Measurements from ENCODE around the gene NAMPT.

DNA sequence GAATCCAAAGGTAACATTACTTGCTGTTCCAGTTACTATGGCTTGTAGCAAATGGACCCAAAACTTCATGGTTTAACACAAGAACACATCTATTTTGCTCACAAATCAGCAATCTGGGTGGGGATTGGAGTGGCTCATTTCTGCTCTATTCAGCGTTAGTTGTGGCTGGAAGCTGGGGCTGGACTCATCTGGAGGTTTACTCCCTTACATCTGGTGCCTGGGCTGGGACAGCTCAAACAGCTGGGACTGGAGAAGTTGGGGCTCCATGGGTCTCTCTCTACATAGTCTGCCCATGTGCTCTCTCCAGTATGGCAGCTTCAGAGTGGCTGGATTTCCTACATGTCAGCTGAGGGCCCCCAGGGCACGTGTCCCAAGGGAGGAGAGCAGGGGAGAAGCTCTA lies 33.7 kb upstream of the NAMPT start:
- TF ChIP-seq, protein P1, sequence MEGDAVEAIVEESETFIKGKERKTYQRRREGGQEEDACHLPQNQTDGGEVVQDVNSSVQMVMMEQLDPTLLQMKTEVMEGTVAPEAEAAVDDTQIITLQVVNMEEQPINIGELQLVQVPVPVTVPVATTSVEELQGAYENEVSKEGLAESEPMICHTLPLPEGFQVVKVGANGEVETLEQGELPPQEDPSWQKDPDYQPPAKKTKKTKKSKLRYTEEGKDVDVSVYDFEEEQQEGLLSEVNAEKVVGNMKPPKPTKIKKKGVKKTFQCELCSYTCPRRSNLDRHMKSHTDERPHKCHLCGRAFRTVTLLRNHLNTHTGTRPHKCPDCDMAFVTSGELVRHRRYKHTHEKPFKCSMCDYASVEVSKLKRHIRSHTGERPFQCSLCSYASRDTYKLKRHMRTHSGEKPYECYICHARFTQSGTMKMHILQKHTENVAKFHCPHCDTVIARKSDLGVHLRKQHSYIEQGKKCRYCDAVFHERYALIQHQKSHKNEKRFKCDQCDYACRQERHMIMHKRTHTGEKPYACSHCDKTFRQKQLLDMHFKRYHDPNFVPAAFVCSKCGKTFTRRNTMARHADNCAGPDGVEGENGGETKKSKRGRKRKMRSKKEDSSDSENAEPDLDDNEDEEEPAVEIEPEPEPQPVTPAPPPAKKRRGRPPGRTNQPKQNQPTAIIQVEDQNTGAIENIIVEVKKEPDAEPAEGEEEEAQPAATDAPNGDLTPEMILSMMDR (IDR thresholded peaks at IDR 0.05) = no peak
- TF ChIP-seq POLR2A (IDR thresholded peaks at IDR 0.05) = no peak
